Osteoblast (primary cell): Measurements from ENCODE around the gene FGF9. TPM values are rescaled to one million over a fixed set of nuclear protein-coding genes. Genes with fewer than 3 reads are reported as not detected.

Source experiments
- DNase-seq: peaks from one replicate; pipeline ENCODE4 v3.0.0; 2011; ENCODE audit warnings: low spot score, mixed read lengths; ENCODE audit not compliant: insufficient read length; ENCODE audit errors: missing footprints
- H2AFZ ChIP-seq: 2 replicates; pipeline ENCODE4 v1.6.0; 2011; ENCODE audit warnings: mild to moderate bottlenecking, low read length
- H3K27ac ChIP-seq: 2 replicates; pipeline ENCODE4 v1.5.1; 2011; ENCODE audit warnings: mild to moderate bottlenecking, low read depth, low read length, moderate library complexity
- H3K27me3 ChIP-seq: 2 replicates; pipeline ENCODE4 v1.6.0; 2012; ENCODE audit warnings: mild to moderate bottlenecking, control low read depth, inconsistent platforms, low read length, moderate library complexity; ENCODE audit not compliant: insufficient read depth
- H3K36me3 ChIP-seq: 2 replicates; pipeline ENCODE4 v1.5.1; 2011; ENCODE audit warnings: mild to moderate bottlenecking, low read length, control low read depth, moderate library complexity; ENCODE audit not compliant: insufficient read depth
- H3K4me1 ChIP-seq: 2 replicates; pipeline ENCODE4 v1.5.1; 2011; ENCODE audit warnings: mild to moderate bottlenecking, low read length, control low read depth, moderate library complexity; ENCODE audit not compliant: insufficient read depth
- H3K4me2 ChIP-seq: 2 replicates; pipeline ENCODE4 v1.6.0; 2011; ENCODE audit warnings: mild to moderate bottlenecking, low read length; ENCODE audit not compliant: insufficient read depth
- H3K4me3 ChIP-seq: fragments of 200-600 bp; sonication (generic); 3 replicates; pipeline ENCODE4 v1.5.1; 2012; ENCODE audit warnings: mild to moderate bottlenecking, low read length, inconsistent platforms; ENCODE audit not compliant: insufficient read depth
- H3K79me2 ChIP-seq: 2 replicates; pipeline ENCODE4 v1.6.0; 2012; ENCODE audit warnings: mild to moderate bottlenecking, low read length, control low read depth, inconsistent platforms; ENCODE audit not compliant: insufficient read depth
- H3K9me3 ChIP-seq: 2 replicates; pipeline ENCODE4 v1.5.1; 2011; ENCODE audit warnings: low read depth, low read length, control low read depth
- H4K20me1 ChIP-seq: 2 replicates; pipeline ENCODE4 v1.6.0; 2012; ENCODE audit warnings: mild to moderate bottlenecking, low read length, control low read depth; ENCODE audit not compliant: insufficient read depth
- CTCF ChIP-seq: IDR thresholded peaks from 2 replicates; pipeline ENCODE4 v1.5.1; 2011; ENCODE audit warnings: mild to moderate bottlenecking, low read depth, low read length, moderate library complexity; ENCODE audit errors: extremely low read depth
- total RNA-seq: library from RNA; depleted of rRNA; stranded (reverse); fragments of >200 nt; gene quantifications from 2 replicates; pipeline ENCODE4 v1.2.3, GENCODE V29; 2012

FGF9 gene
- total RNA-seq, 1 donor: not detected

DNA sequence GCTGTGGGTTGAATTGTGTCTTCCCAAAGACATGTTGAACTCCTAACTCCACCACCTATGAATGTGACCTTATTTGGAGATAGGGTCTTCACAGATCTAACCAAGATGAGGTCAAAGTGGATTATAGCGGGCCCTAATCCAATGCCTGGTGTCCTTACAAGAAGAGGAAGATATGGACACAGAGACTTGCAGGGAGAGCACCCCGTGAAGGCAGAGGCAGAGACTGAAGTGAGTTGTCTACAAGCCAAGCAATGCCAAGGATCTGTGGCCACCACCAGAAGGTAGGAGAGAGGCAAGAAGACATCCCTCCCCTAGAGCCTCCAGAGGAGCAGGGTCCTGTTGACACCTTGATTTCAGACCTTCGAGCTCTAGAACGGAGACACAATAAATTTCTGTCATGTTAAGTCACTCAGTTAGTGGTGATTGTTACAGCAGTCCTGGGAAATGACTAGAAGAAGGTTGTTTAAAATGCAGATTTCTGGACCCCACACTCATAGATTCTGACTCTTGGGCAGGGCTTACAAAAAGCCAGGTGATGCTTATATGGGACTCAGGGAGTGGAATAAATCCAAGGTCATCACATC, 70.6 kb downstream of the FGF9 start:
- Histone ChIP-seq H3K4me3 (no peak overlapping the region), H3K36me3 (no peaks in the 10 kb centered on the region), H3K27me3 (no peaks in the 10 kb centered on the region), H3K27ac (no peak overlapping the region), H3K4me2 (no peak overlapping the region), H4K20me1 (no peaks in the 10 kb centered on the region), H3K79me2 (no peaks in the 10 kb centered on the region), H3K4me1 (no peaks in the 10 kb centered on the region), H3K9me3 (peaks cover 4% of the 10 kb centered on the region), H2AFZ (no peak overlapping the region)
- no peak for DNase-seq
- TF ChIP-seq CTCF: no peak

DNA sequence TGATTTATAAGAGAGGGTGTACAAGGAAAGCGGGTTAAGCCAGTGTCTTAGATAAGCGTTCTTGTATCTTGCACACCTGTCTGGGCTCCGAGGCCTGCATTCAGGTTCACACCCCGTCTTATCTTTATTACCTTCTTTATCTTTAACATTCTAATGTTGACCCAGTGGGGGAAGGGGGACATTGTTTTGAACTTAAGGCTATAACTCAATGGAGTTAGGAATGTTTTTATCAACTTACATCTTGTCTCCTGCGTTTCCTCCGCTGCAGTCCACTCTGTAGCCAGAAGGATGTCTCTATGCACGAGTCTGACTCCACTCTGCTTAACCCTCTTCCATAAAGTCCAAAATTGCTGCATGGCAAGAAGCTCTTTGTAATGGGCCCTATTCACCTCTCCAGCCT, 71.2 kb downstream of the FGF9 start:
- Histone ChIP-seq H2AFZ (no peak overlapping the region), H3K4me1 (no peaks in the 10 kb centered on the region), H3K4me2 (no peak overlapping the region), H3K9me3 (peaks cover 4% of the 10 kb centered on the region), H3K79me2 (no peaks in the 10 kb centered on the region), H3K27me3 (no peaks in the 10 kb centered on the region), H4K20me1 (no peaks in the 10 kb centered on the region), H3K27ac (no peak overlapping the region), H3K4me3 (no peak overlapping the region), H3K36me3 (no peaks in the 10 kb centered on the region)
- DNase-seq: no peak
- TF ChIP-seq CTCF: no peak

- no peak for DNase-seq
- Histone ChIP-seq H4K20me1 (no peaks in the 10 kb centered on the region), H2AFZ (no peak overlapping the region), H3K36me3 (no peaks in the 10 kb centered on the region), H3K27me3 (no peaks in the 10 kb centered on the region), H3K4me3 (no peak overlapping the region), H3K9me3 (peaks cover 4% of the 10 kb centered on the region), H3K79me2 (no peaks in the 10 kb centered on the region), H3K27ac (no peak overlapping the region), H3K4me2 (no peak overlapping the region), H3K4me1 (no peaks in the 10 kb centered on the region)
- no peak for TF ChIP-seq CTCF
Observed at GRCh38 chr13:21744149-21744548, 73.3 kb downstream of the FGF9 start.

DNA sequence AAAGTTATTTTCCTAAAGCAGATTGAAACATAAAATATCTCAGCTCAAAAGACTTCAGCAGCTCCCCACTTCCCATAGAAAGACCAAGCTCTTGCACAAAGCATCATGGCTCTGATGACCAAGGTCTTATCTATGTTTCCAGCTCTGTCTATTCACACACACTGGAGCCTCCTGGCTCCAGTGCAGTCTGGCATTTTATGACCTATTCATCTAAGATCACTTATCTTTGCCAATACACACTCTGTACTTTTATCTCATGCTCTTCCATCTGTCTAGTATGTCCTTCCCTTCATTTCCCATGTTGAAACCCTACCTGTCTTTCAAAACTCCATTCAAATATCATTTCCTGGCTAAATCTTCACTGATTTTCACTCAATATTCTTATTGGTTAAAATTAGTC, 74.4 kb downstream of the FGF9 start:
- no peaks in the 10 kb centered on the region for H3K36me3 ChIP-seq
- H3K4me2 ChIP-seq: no peak overlapping the region
- TF ChIP-seq CTCF: no peak
- no peak overlapping the region for H3K27ac ChIP-seq
- DNase-seq: no peak
- H4K20me1 ChIP-seq: no peaks in the 10 kb centered on the region
- no peak overlapping the region for H3K4me3 ChIP-seq
- H3K79me2 ChIP-seq: no peaks in the 10 kb centered on the region
- no peaks in the 10 kb centered on the region for H3K4me1 ChIP-seq
- no peak overlapping the region for H2AFZ ChIP-seq
- no peaks in the 10 kb centered on the region for H3K27me3 ChIP-seq
- peaks cover 4% of the 10 kb centered on the region for H3K9me3 ChIP-seq
